Stimulated activated CD4-positive, alpha-beta T cell treated with anti-CD3 and anti-CD28 coated beads, TNF-alpha, amount 100 ng/mL, for 48 hours (primary cell): ENCODE results near the gene PPP4C.

ENCODE experiments used
- DNase-seq, 3 donors: peaks; one replicate each; pipeline ENCODE4 v3.0.0-alpha.2; 2020; ENCODE audit warnings: low read depth in 3 of 3

The PPP4C gene

DNA sequence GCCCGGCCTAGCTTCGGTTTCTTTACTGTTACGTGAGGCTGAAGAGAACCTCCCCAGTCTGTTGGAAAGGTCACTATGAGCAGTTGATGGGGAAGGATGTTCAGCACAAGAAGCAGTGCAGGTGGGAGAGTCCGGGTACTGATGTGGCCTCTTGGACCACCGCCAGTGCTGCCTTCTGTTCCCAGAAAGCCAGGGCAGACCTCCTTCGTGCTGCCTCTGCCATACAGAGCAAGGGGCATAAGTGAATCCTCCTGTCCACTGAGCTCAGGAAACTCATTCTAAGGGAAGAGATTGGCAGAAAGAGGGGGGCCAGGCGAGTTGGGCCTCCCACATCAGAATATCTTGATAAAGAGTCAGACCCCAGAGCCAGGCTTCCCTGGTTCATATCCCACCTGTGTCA lies 3.7 kb downstream of the PPP4C start:
- DNase-seq = no peak

DNA sequence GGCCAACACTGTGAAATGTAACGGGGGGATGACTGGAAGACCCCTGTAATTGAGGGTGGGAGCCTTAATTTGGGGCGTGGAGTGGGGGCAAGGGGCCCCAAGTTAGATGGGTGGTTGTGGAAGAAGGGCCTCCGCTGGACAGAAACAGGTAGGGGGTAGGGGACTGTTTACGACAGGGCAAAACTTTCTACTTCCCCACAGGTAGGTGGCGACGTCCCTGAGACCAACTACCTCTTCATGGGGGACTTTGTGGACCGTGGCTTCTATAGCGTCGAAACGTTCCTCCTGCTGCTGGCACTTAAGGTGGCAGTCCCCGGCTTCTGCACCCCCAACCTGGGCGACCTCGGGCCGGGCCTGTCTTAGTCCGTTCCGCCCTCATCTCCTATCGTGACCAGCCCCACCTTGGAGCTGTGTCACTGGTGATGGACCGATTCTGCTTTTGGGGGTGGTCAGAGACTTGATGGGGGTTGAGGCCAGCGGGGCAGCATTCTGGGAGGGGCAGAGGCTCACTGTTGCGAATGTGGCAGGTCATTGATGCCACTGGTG lies 6.8 kb downstream of the PPP4C start:
- DNase-seq = no peak

DNA sequence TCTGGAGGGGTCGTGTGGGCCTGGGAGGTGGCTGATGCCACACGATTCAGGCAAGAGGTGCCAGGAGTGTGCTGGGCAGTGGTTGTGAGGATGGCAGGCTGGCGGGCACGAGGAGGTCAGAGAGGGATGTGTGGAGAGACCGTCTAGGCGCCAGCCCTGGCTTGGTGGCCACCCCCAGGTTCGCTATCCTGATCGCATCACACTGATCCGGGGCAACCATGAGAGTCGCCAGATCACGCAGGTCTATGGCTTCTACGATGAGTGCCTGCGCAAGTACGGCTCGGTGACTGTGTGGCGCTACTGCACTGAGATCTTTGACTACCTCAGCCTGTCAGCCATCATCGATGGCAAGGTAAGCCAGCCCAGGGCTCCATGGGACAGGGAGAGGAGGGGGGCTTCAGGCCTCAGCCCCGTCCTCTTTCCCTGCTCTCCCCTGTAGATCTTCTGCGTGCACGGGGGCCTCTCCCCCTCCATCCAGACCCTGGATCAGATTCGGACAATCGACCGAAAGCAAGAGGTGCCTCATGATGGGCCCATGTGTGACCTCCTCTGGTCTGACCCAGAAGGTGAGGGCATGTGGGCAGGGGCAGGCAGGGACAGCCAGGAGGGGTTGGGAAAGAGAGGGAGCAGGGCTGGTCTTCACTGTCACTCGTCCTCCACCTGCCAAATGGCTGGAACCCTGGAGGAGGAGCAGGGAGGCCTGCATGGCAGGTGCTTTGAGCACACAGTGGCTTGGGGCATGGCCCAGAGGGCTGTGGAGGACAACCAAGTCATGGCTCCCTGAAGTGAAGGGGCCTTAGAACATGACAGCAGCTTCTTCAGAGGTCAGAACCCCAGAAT lies 7.6 kb downstream of the PPP4C start:
- DNase-seq = no peak

DNA sequence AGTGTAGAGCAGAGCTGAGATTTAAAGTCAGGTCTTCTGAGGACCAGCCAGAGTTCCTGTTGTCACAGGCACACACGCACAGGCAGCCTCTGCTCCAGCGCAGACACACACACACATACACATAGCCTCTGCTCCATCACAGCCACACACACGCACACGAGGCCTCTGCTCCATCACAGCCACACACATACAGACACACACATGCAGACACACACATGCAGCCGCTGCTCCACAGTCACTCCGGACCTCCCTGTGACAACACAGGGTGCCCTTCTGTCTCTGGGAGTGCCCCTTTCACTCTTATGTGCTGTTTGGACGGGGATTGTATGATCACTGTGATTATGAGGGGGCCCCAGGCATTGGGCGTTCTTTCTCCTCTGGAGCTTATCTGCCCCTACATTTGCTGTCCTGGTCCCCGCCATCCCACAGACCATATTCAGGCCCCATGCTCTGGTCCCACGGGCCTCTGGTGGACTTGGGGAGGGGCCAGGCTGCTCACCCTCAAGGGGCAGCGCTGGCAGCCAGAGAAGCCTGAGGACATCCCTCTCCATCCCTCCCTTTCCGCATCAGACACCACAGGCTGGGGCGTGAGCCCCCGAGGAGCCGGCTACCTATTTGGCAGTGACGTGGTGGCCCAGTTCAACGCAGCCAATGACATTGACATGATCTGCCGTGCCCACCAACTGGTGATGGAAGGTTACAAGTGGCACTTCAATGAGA lies 8.5 kb downstream of the PPP4C start:
- no peak for DNase-seq

DNA sequence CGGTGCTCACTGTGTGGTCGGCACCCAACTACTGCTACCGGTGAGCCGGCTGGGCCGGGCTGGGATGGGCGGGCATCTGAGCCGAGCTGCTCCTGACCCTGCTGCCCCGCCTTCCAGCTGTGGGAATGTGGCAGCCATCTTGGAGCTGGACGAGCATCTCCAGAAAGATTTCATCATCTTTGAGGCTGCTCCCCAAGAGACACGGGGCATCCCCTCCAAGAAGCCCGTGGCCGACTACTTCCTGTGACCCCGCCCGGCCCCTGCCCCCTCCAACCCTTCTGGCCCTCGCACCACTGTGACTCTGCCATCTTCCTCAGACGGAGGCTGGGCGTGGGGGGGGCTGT lies 9.0 kb downstream of the PPP4C start:
- no peak for DNase-seq

DNA sequence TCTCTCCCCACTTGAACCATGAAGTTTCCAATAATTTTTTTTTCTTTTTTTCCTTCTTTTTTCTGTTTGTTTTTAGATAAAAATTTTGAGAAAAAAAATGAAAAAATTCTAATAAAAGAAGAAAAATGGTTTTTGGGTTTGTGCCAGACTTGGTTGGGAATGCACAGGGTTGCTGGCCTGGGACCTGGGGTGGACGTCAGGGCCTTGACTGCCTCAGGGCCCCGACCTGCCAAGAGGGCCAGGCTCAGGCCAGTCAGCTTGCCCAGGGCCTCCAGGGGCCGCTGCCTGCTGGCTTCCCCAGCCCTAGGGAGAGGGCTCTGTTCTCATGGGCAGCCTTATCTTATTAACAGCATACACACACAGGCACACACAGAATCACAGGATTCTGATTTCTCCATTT lies 9.5 kb downstream of the PPP4C start:
- no peak for DNase-seq

DNA sequence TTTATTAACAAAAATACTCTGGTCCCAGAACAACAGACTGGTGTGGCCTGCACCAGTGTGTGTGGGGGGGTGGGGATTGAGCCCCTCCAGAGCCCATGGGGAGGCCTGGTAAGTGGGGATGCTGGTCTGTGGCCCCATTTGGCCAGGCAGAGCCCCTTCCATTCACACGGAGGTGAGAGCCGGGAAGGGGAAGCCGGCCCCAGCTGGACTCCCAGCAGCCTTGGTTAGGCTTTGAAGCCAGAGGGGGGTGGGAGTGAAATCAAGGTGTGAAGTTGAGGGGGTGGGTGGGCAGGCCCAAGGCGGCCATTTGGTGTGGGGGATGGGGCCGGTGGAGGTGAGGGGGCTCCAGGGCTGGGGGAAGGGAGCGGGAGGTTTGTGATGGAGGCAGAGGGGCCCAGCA lies 10.0 kb downstream of the PPP4C start:
- no peak for DNase-seq

DNA sequence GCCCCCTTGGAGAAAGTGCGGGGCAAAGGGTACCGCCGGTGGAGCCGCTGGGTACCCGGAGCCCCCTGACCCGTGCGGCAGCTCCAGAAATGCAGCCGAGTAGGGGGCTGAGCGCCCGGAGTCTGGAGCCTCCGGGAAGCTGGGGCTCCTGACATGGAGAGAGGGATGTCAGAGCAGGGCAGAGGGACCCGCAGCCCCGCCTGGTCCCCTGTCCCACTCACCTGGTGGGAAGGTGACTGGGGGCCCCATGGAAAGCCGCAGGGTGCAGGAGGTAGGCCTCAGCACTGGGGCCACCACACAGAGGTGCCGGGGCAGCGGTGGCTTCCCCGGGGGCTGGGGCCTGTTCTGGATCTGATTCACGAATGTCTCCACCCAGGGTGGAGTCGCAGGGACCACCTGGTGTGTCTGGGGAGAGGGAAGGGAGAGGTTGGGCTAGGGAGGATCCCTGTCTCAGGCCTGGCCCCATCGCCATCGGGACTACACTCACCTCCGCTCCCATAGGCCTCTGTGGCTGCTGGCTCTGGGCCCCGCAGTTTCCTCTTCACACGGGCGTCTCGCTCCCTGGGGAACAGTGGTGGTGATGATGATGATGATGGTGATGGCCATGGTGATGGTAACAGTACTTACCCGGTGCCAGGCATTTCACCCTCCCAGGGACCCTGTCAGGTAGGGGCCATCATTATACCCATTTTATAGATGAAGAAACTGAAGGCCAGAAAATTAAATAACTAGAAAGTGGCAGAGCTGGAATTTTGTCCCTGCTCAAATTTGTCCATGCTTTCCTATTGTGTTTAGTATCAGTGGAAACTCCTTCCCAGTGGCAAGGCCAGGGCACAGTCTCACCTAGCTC lies 10.7 kb downstream of the PPP4C start:
- DNase-seq = no peak

DNA sequence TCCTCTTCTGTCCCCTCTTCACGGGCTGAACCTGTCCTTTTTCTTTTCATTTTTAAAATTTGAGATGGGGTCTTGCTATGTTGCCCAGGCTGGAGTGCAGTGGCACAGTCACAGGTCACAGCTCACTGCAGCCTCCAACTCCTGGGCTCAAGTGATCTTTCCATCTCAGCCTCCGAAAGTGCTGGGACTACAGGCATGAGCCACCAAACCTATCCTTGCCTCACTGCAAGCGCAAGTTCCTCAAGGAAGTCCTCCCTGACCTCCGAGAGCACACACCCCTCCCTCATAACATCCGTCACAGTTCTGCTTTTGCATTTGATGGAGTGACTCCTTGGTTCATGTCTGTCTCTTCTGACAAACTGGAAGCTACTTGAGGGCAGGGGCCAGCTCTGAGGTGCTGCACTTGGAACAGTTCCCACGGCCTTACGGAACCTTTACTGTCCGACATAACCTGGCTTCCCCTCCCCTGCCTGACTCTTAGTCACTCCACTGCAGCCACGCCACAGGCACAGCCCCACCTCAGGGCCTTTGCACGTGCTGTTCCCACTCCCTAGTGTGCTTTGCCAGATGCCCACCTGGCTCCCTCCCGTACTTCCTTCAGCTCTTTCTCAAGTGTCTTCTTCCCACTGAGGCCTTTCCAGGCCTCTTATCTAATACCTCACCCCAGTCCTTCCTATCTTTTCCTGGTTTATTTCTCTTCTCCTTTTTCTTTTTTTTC lies 11.5 kb downstream of the PPP4C start:
- DNase-seq = no peak

DNA sequence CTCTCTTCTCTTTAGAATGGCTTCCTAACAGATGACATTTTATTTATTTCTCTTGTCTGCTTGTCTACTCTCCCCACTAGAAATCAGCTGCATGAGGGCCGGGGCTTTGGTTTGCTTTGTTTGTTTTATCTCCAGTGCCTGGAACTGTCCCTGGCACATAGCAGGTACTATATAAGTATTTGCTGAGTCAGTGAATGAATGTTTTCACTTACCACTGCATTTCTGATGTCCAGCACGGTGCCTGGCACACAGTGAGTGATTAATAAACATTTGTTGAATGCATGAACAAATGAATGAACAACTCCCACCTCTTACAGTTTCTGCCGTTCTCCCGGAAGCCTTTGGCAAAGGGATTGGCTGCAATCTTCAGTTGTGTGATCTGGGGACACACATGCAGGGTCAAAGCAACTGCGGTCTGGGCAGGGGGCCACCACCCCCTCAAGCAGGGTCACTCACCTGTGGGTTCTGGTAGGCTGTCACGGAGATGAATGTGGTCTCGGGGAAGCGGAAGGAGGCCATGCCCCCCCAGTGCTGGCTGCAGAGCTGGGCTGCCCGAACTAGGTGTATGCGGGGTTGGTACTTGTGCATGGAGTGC lies 12.5 kb downstream of the PPP4C start:
- DNase-seq = no peak

DNA sequence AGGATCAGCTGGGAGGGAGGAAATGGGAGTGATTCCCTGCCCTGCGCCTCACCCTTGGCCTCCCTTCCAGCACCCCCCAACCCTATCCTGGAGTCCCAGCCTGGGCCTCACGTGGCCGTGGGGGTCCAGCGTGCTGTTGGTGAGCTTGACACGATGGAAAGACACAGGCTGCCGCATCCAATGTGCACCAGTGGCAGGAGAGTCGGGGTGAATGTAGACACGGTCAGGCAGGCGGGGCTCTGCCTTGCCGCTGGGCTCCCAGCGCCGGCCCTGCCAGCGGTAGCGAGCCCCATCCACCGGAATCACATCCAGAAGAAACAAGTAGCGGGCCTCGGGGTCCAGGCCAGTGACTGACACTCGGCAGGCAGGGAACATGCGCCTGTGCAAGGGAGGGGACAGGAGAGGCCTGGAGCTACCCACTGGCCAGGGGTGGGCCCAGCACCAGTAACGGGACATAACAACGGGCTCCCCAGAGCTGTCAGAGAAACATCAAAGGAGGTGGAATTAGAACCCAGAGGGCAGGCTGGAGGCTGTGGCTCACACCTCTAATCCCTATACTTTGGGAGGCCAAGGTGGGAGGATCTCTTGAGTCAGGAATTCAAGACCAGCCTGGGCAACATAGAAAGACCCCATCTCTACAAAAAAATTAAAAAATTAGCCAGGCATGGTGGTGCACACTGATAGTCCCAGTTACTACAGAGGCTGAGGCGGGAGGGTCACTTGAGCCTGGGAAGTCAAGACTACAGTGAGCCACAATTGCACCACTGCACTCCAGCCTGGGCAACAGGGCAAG lies 13.2 kb downstream of the PPP4C start:
- DNase-seq = no peak

DNA sequence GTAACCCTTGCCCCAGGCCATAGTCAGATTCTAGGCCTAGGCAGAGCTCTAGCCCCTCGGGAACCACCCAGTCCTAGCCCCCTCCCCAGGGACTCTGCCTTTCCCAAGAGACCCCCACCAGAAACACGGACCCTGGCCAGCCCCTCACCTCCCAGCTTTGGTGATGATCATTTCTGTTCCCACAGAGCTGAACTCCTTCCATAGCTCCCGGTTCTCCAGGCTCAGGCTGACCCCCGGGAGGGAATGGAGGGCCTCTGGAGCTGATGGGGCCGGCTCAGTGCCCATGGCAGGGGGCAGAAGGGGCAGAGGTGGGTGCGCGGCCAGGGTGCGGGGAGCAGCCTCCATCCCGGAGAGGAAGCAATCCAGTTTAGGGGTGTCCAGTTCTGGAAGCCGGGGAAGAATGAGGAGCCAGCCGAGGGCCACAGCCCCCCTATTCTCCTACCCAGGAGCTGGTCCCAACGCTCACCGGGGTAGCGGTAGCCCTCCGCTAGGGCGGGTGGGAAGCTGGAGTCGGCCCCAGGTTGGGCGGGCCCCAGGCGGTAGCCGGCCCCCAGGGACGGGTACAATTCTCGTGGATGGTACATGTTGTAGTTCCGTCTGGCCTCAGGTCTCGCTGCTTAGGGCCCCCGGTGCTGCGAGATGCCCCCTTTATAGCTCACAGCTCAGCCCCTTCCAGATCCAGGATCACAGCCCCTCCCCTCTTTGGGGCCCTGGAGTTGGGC lies 15.0 kb downstream of the PPP4C start:
- no peak for DNase-seq

DNA sequence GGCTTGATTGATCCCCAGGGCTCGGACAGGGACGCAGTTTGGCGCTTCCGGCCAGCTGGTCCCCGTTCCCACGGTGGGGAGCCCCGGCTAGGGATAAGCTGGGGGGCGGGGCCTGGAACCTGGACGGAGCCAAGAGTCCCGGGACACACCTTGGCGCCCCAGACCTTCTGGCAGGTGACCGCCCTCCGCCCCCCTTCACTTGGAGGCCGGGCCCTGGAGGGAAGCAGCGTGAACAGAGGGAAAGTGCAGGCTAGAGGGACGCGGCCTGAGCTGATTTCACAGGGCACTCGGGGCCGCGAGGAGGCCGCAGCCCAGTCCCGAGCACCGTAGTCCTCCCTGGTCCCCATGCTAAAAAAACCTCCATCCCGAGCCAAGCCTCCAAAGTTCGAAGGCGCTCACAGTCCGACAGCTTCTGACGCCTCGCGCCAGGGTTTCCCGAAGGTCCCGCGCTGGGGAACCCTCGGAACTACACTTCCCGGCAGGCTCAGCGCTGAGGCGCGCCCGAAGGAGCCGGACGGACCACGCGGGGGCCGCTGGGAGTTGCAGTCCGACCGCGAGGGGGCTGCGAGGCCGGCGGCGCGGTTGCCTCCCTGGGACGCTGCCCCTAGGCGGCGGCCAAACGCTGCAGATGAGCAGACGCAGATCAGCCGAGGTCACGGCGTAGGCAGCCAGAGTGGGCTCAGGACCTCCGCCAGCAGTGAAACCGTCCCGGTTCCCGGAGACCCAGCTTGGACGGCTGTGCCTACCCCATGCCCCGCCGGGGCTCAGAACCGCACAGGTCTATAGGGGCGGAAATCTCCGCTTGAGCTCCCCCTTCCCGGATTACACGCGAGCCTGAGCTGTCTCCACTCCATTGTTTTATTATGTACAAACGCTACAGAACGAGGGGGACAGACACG lies 15.9 kb downstream of the PPP4C start, which contains the start of gene TBX6:
TBX6 (minus strand) TSS at position 451 of the 899 bp plus-strand sequence. CDS start 731 bp downstream, outside the sequence.
- DNase-seq = peak; percentile 90 to 91 (median 90)

DNA sequence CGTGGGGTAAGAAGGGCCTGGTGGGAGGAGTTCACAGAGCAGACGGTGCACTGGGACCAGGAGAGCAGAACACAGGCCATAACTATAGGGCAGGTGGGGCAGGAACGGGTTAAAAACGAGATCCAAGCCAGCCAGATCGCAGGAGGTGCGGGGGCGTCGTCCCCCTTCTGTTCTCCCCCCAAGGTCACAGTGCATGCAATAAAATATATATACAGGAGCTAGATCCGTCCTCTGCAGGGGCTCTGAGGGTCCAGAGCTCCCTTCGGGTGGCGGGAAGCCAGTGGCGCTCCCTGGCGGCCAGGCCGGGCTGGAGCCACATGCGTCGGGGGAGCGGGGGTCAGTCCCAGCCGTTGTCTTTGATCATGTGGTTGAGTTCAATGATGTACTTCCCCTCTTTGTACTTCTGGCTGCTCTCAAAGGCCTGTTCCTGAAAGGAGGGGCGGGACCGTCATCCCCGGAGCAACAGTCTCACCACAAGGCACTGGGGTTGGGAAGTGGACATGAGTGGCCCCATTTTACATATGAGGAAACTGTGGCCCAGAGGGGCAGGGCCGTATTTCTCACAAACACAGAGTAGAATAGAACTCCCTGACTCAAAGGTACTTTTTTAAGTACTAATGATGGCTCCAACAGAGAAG lies 16.7 kb downstream of the PPP4C start:
- DNase-seq = peak; percentile 43 to 61 (median 55)

DNA sequence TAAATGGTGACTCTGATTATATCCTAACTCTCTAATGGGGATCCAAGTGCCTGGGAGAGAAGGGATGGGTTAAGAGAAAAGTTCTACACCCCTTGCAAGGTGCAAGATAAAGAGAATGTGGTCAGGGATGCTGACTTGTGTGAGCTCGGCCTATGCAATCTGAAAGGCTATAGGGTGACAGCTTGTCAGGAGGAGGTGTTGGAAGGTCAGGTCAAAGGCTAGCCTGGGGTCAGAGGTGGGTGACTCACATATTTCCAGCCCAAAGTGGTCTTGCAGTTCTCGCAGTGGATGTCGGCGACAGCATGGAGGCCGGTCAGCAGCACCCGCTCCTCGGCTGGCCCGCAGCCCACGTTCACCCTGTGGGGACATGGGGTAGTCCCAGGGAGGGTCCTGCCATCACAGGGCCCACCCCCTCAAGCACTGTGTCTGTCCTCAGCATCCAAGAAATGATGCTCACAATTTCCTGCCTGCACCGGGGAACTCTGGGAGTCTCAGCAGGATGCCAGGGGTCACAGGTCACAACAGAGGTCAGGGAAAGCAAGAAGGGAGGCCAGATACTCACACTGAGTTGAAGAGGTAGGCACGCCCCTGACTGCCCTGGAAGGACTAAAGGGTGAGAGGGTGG lies 18.9 kb downstream of the PPP4C start:
- DNase-seq = no peak

DNA sequence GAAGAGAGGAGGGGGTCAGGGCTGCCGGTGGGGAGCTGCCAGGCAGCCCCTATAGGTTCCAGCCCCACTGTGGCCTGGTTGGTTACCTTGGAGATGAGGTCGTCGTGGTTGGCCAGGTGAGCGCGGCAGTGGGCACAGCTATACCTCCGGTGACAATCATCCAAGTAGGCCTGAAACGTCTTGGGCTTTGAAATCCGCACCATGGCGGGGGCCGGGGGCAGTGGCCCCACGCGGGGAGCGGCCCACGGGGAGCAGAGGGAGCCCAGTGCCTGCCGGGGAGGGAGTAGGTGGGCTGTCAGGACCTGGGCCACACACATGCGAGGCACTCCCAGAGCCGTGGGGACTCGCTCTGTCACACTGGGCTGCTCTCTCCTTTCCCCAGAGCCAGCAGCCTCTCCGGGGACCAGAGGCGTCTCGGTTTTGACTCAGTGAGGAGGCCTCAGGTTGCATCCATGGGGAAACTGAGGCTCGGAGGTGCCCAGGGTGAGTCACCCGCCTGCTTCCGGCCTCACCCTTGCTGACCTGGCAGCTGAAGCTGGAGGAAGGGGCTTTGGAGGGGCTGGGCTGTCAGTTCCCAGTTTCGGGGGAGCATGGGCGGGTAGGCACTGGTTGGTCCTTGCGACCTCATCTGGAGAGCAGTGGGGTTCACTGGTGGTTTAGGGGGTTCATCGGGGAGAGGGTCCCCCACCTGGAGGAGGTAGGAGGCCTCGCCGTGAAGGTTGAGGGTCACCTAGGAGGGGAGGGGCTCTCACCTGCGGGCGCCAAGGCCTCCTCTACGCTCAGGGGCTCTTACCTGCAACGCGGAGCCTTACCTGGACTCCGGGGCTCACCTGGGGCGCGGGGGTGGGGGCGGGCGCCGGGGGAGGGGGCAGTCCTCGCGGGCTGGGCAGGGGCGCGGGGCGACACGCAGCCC lies 19.6 kb downstream of the PPP4C start:
- no peak for DNase-seq
